ENCODE results near the gene DTNBP1. TPM values are rescaled to one million over a fixed set of nuclear protein-coding genes. Genes with fewer than 3 reads are reported as not detected.

Gene DTNBP1
- polyA plus RNA-seq, 2 of the 4 experiments (the other 2 are of a cell fraction) = 8.4 to 8.7 TPM

GRCh38 chr6:15491255-15491985 is 171.4 kb downstream of the DTNBP1 start:
- DNase-seq (ENCODE audit: low read depth in 1 of 2, low spot score in 1 of 2) (peak; percentile 31 to 51), FAIRE-seq (no peak), ATAC-seq (peak; percentile 77 to 84; a peak in 5 of 6 replicates)
- WGBS (ENCODE audit: missing lambda C conversion rate) = 15% methylated on average over 9 of the region's 9 CpGs
- TF ChIP-seq, protein P1, sequence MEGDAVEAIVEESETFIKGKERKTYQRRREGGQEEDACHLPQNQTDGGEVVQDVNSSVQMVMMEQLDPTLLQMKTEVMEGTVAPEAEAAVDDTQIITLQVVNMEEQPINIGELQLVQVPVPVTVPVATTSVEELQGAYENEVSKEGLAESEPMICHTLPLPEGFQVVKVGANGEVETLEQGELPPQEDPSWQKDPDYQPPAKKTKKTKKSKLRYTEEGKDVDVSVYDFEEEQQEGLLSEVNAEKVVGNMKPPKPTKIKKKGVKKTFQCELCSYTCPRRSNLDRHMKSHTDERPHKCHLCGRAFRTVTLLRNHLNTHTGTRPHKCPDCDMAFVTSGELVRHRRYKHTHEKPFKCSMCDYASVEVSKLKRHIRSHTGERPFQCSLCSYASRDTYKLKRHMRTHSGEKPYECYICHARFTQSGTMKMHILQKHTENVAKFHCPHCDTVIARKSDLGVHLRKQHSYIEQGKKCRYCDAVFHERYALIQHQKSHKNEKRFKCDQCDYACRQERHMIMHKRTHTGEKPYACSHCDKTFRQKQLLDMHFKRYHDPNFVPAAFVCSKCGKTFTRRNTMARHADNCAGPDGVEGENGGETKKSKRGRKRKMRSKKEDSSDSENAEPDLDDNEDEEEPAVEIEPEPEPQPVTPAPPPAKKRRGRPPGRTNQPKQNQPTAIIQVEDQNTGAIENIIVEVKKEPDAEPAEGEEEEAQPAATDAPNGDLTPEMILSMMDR (IDR thresholded peaks at IDR 0.05) = peak; percentile 70
- TF ChIP-seq CHD2 (IDR thresholded peaks at IDR 0.05; ENCODE audit: low read length, partially characterized antibody) (no peak), PHF8 (IDR thresholded peaks at IDR 0.05; ENCODE audit: borderline replicate concordance, low read depth) (no peak), RAD21 (conservative IDR thresholded peaks at IDR 0.05 in 1 of 2, IDR thresholded peaks at IDR 0.05 in 1 of 2) (peak; percentile 71 to 73), ZFP36 (IDR thresholded peaks at IDR 0.05; ENCODE audit: borderline replicate concordance, partially characterized antibody) (no peak), SMC3 (IDR thresholded peaks at IDR 0.05) (peak; percentile 72)
- Histone ChIP-seq H3K4me1 (no peaks in the 10 kb centered on the region), H3K4me2 (no peak overlapping the region), H3K27ac (no peak overlapping the region), H3K9me3 (no peaks in the 10 kb centered on the region), H3K4me3 (no peak overlapping the region)
- POLR2A ChIA-PET = no interaction called here
- CTCF ChIA-PET = interaction anchor here (0.8 to 2.0 kb wide), 4 partner anchors 11 to 25 kb away, joined by 3 to 7 read pairs (median 4); no protein-coding TSS in a partner anchor

DNA sequence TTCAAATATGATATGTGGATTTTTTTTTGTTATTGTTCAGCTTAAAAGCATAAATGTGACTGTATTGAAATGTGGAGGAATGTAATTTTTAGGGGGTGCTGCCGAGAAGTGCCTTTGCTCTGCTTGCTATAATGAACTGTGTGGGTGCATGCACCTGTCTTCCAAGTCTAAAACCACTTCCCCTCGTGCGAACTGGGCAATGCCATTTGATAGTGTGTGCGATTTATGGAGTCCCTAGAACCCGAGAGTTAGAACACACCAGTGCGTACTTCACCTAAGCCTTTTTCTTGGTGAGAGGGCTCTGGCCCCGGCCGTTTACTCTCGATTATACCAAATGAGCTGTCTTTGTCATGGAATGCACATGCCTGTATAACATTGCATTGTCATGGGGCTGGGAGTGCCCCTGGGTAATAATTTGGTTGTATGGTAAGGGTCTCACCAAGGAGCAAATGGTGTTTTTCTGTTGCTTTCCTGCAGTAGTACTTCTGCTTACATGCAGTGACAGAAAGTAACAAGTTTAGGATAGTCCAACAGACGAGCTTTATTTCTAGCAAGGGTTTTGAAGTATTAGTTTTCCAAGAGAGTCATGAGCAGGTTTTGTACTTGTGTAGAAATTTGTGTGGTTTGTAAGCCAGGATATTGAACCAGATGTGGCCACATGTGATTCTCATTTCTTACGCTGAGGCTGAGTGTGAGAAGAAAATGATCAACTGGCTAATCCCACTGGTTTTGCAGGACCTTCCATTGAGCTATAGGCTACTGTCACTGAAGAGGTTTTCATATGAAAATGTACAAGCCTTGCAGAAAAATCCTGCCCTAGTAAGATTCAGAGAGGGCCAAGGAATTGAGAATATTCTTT is 172.4 kb downstream of the DTNBP1 start:
- H3K27ac ChIP-seq = no peak overlapping the region
- no peak overlapping the region for H3K4me2 ChIP-seq
- ChIA-PET POLR2A (no interaction called here), CTCF (interaction anchor here (0.8 to 2.0 kb wide), 5 partner anchors 10 to 1362 kb away, joined by 3 to 7 read pairs (median 3); no protein-coding TSS in a partner anchor)
- DNase-seq (ENCODE audit: low read depth in 1 of 2, low spot score in 1 of 2) = no peak
- TF ChIP-seq ZFP36 (IDR thresholded peaks at IDR 0.05; ENCODE audit: borderline replicate concordance, partially characterized antibody) (no peak), SREBF2 (IDR thresholded peaks at IDR 0.05) (no peak), CHD4 (IDR thresholded peaks at IDR 0.05; ENCODE audit: borderline replicate concordance) (no peak), NR3C1 (IDR thresholded peaks at IDR 0.05) (no peak), HOXA7 (CRISPR knock-in tag; IDR thresholded peaks at IDR 0.05) (no peak), EHMT2 (IDR thresholded peaks at IDR 0.05; ENCODE audit: low read depth) (no peak), NPAS2 (CRISPR knock-in tag; IDR thresholded peaks at IDR 0.05; ENCODE audit: borderline replicate concordance) (no peak), FOSL2 (IDR thresholded peaks at IDR 0.05) (no peak), FOSL2 (CRISPR knock-in tag; IDR thresholded peaks at IDR 0.05) (no peak)
- TF ChIP-seq, protein P2, sequence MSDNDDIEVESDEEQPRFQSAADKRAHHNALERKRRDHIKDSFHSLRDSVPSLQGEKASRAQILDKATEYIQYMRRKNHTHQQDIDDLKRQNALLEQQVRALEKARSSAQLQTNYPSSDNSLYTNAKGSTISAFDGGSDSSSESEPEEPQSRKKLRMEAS (IDR thresholded peaks at IDR 0.05) = no peak
- no peak overlapping the region for H3K4me3 ChIP-seq
- no peaks in the 10 kb centered on the region for H3K4me1 ChIP-seq
- ATAC-seq = no peak
- H3K9me3 ChIP-seq = no peaks in the 10 kb centered on the region
- 93% methylated on average over 11 of the region's 11 CpGs for WGBS (ENCODE audit: missing lambda C conversion rate)
- FAIRE-seq = no peak

DNA sequence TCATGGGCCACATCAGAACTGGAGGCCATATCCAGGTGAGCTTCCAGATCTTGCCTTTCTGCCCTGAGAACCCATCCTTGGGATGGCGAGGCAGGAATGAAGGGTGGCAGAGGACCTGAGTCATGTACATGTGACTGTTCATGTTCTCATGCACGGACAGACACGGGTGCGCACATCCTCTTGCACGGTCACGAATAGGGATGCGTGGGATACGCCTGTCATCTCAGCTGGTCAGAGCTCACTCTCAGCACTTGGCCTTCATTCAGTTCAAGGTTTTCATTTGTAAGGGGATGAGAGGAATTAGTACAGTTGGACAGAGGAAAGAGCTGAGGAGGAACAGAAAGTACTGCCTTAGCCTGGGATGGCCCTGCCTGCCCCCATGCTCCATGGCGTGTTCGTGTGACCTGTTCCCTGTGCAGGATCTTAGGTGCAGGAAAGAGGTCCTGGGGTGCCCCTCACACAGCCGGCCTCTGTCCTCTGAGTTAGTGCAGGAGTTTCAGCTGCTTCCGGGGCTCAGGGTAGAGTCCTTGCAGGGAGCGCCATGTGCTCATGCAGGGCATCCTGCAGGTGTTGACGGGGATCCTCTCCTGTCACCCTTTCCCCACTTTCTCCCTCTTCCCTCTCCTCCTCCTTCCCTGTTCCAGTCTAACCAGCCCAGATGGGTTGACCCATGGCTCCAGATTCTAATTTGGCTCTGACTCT is 173.4 kb downstream of the DTNBP1 start:
- 91% methylated on average over 13 of the region's 14 CpGs for WGBS (ENCODE audit: missing lambda C conversion rate)
- ChIA-PET POLR2A (no interaction called here), CTCF (interaction anchor here (1.8 to 2.0 kb wide), 2 partner anchors 14 to 16 kb away, joined by 5 to 7 read pairs; no protein-coding TSS in a partner anchor)
- no peak for TF ChIP-seq SREBF2 (IDR thresholded peaks at IDR 0.05)
- TF ChIP-seq MAZ (IDR thresholded peaks at IDR 0.05; ENCODE audit: borderline replicate concordance, low read depth, low read length) = no peak
- TF ChIP-seq PHF8 (IDR thresholded peaks at IDR 0.05; ENCODE audit: borderline replicate concordance, low read depth) = no peak
- no peak for TF ChIP-seq TP53 (CRISPR knock-in tag; IDR thresholded peaks at IDR 0.05)
- no peak for TF ChIP-seq KDM5A (IDR thresholded peaks at IDR 0.05)
- no peak for TF ChIP-seq CHD2 (IDR thresholded peaks at IDR 0.05; ENCODE audit: low read length, partially characterized antibody)
- no peak for TF ChIP-seq EHF (CRISPR knock-in tag; IDR thresholded peaks at IDR 0.05)
- Histone ChIP-seq H3K4me2 (no peak overlapping the region), H3K27ac (no peak overlapping the region), H3K4me1 (no peaks in the 10 kb centered on the region), H3K9me3 (no peaks in the 10 kb centered on the region), H3K4me3 (no peak overlapping the region)
- DNase-seq (ENCODE audit: low read depth in 1 of 2, low spot score in 1 of 2) (no peak), ATAC-seq (no peak), FAIRE-seq (no peak)
